Lung (tissue), 12 donors: Measurements from ENCODE around the gene HS3ST4. TPM values are rescaled to one million over a fixed set of nuclear protein-coding genes. Genes with fewer than 3 reads are reported as not detected.

Experiments
- ATAC-seq: fragments of 200-7000 bp; cut with Tn5 transposase; one replicate; pipeline ENCODE4 v1.9.1; 2020; ENCODE audit warnings: moderate number of reproducible peaks; ENCODE audit not compliant: insufficient read depth, low FRiP score
- DNase-seq, 3 donors: peaks; one replicate each; pipeline ENCODE4 v3.0.0-alpha.2; 2013 to 2017
- H3K27ac ChIP-seq, 2 donors: one replicate each; pipeline ENCODE4 v1.5.1; 2013; ENCODE audit warnings: mild to moderate bottlenecking in 2 of 2, moderate library complexity in 2 of 2, control low read depth in 1 of 2, inconsistent platforms in 1 of 2, low read depth in 1 of 2, low read length in 1 of 2
- H3K27me3 ChIP-seq, 3 donors: one replicate each; pipeline ENCODE4 v1.5.1; 2013; ENCODE audit warnings: low read length in 2 of 3; ENCODE audit not compliant: control insufficient read depth in 3 of 3, insufficient read depth in 3 of 3
- H3K36me3 ChIP-seq, 4 donors: one replicate each; pipeline ENCODE4 v1.5.1; 2013; ENCODE audit warnings: low read length in 4 of 4, mild to moderate bottlenecking in 1 of 4, moderate library complexity in 1 of 4; ENCODE audit not compliant: control insufficient read depth in 4 of 4, insufficient read depth in 4 of 4
- H3K4me1 ChIP-seq, 5 donors: one replicate each; pipeline ENCODE4 v1.5.1; 2013; ENCODE audit warnings: low read length in 5 of 5, mild to moderate bottlenecking in 2 of 5, moderate library complexity in 1 of 5; ENCODE audit not compliant: control insufficient read depth in 5 of 5, insufficient read depth in 5 of 5
- H3K4me3 ChIP-seq: one replicate; pipeline ENCODE4 v1.5.1; 2013; ENCODE audit warnings: mild to moderate bottlenecking, control low read depth, moderate library complexity
- H3K9ac ChIP-seq, 2 donors: one replicate each; pipeline ENCODE4 v1.5.1; 2013; ENCODE audit warnings: low read length in 2 of 2, control low read depth in 1 of 2; ENCODE audit not compliant: insufficient read depth in 1 of 2
- H3K9me3 ChIP-seq, 4 donors: one replicate each; pipeline ENCODE4 v1.5.1; 2013; ENCODE audit warnings: low read length in 3 of 4, mild to moderate bottlenecking in 1 of 4, moderate library complexity in 1 of 4; ENCODE audit not compliant: control insufficient read depth in 4 of 4, insufficient read depth in 3 of 4
- CTCF ChIP-seq: IDR thresholded peaks from 2 replicates; pipeline ENCODE4 v1.5.1; 2012; ENCODE audit warnings: mild to moderate bottlenecking; ENCODE audit errors: control extremely low read depth, extremely low read depth
- WGBS, 2 donors: extraction: QIAGEN DNeasy Blood & Tissue Kit; methylation state at CpG; one replicate each; pipeline ENCODE4 v1.1.7; 2013; 5-methylcytosine and 5-hydroxymethylcytosine counted together
- polyA plus RNA-seq, 2 donors: library from polyadenylated mRNA; stranded (reverse); fragments of 200-250 nt; gene quantifications; one replicate each; pipeline ENCODE4 v1.2.1, GENCODE V29; 2013
- total RNA-seq, 2 donors: library from RNA; depleted of rRNA in 1 of 2; stranded (reverse); fragments of >200 nt in 1 of 2; gene quantifications; one replicate each; pipeline ENCODE4 v1.2.1, GENCODE V29; 2014 to 2021
- donor health status: control.
- donor health status: control.
- donor health status: Bipolar disorder and iron deficiency.
- donor health status: healthy.
- donor health status: DM: yes; HTN: yes; CAD: no.

Gene HS3ST4
- total and polyA plus RNA-seq, 4 donors: 0.06 to 0.15 TPM; not detected in 2

GRCh38 chr16:25798065-25798464, 106.3 kb downstream of the HS3ST4 start:
- no peak for TF ChIP-seq CTCF
- H3K9ac ChIP-seq: no peak overlapping the region
- no peaks in the 10 kb centered on the region for H3K4me1 ChIP-seq
- H3K36me3 ChIP-seq: no peaks in the 10 kb centered on the region
- no peak overlapping the region for H3K4me3 ChIP-seq
- no peaks in the 10 kb centered on the region for H3K9me3 ChIP-seq
- 98 to 100% methylated on average over 1 of the region's 1 CpG for whole genome bisulfite sequencing, 2 donors
- ATAC-seq: no peak
- H3K27ac ChIP-seq: no peak overlapping the region
- no peaks in the 10 kb centered on the region for H3K27me3 ChIP-seq
- DNase-seq: no peak

GRCh38 chr16:25799816-25800215, 108.1 kb downstream of the HS3ST4 start:
- H3K9me3 ChIP-seq: no peaks in the 10 kb centered on the region
- no peak for DNase-seq
- no peak for TF ChIP-seq CTCF
- no peaks in the 10 kb centered on the region for H3K4me1 ChIP-seq
- no peak overlapping the region for H3K4me3 ChIP-seq
- no peak overlapping the region for H3K27ac ChIP-seq
- H3K36me3 ChIP-seq: no peaks in the 10 kb centered on the region
- H3K9ac ChIP-seq: no peak overlapping the region
- 88 to 91% methylated on average over 1 of the region's 1 CpG for WGBS, 2 donors
- ATAC-seq: no peak
- no peaks in the 10 kb centered on the region for H3K27me3 ChIP-seq

DNA sequence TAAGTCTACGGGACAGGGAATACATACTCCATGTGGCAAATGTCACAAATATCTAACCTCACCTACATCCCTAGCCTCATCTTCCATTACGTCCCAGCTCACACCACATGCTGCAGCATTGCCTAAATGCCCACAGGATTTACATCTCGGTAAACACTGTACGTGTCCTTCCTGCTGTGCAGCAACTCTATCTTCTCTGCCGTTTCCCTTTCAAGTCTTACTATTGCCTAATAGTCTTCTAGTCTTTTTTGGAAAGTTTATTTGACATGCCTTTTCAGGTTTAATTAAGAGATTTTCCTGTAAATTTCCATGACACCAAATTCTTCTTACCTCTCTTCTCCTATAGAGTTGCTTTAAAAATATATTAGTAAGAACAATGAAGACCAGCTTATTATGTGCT, 120.5 kb downstream of the HS3ST4 start:
- no peaks in the 10 kb centered on the region for H3K36me3 ChIP-seq
- no peak for ATAC-seq
- H3K27me3 ChIP-seq: no peaks in the 10 kb centered on the region
- no peak overlapping the region for H3K9ac ChIP-seq
- H3K9me3 ChIP-seq: no peaks in the 10 kb centered on the region
- H3K4me3 ChIP-seq: no peak overlapping the region
- H3K27ac ChIP-seq: no peak overlapping the region
- 70 to 74% methylated on average over 5 of the region's 5 CpGs for WGBS, 2 donors
- no peak for DNase-seq
- TF ChIP-seq CTCF: no peak
- H3K4me1 ChIP-seq: no peaks in the 10 kb centered on the region

DNA sequence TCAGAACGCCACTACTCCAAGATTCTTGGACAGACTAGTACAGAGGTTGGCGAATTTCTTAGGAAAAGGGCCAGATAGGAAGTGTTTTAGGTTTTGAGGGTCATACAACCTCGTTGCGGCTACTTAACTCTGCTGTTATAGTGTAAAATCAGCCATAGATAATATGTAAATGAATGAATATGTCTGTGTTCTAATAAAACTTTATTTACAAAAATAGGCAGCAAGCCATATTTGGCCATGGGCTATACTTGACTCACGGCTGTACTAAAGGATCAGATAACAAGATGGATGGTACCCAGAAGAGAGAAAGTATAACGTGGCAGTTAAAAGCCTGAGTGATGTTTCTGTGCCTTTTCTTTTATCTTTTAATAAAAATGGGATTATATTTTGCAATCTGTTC, 125.5 kb downstream of the HS3ST4 start:
- Histone ChIP-seq H3K9me3 (no peaks in the 10 kb centered on the region), H3K36me3 (no peaks in the 10 kb centered on the region), H3K9ac (no peak overlapping the region), H3K4me1 (no peaks in the 10 kb centered on the region), H3K27ac (no peak overlapping the region), H3K4me3 (no peak overlapping the region), H3K27me3 (no peaks in the 10 kb centered on the region)
- WGBS, 2 donors: 70 to 87% methylated on average over 6 of the region's 6 CpGs
- no peak for ATAC-seq
- TF ChIP-seq CTCF: no peak
- no peak for DNase-seq
